GM18502 (cell line): ENCODE results near the gene TIE1.

ENCODE experiments used
- ATAC-seq: cut with Tn5 transposase; IDR thresholded peaks from one replicate; pipeline ENCODE4 v1.9.1; 2021; ENCODE audit warnings: mild to moderate bottlenecking; ENCODE audit not compliant: unreplicated experiment, poor library complexity

TIE1 gene

GRCh38 chr1:43308635-43309404 is 8.0 kb downstream of the TIE1 start:
- no peak for ATAC-seq

GRCh38 chr1:43309405-43310025 is 8.7 kb downstream of the TIE1 start:
- ATAC-seq = no peak

GRCh38 chr1:43311521-43311920 is 10.7 kb downstream of the TIE1 start:
- ATAC-seq = no peak

- ATAC-seq = no peak
Measured at GRCh38 chr1:43312212-43312623, 11.4 kb downstream of the TIE1 start.

- no peak for ATAC-seq
Measured at GRCh38 chr1:43312663-43313515, 12.1 kb downstream of the TIE1 start.

GRCh38 chr1:43313771-43314170 is 13.0 kb downstream of the TIE1 start:
- ATAC-seq = no peak

GRCh38 chr1:43314233-43314632 is 13.5 kb downstream of the TIE1 start:
- ATAC-seq = no peak

GRCh38 chr1:43315481-43315880 is 14.7 kb downstream of the TIE1 start:
- no peak for ATAC-seq

- ATAC-seq = no peak
Measured at GRCh38 chr1:43315963-43316737, 15.4 kb downstream of the TIE1 start.

GRCh38 chr1:43316738-43317520 is 16.1 kb downstream of the TIE1 start:
- ATAC-seq = no peak

GRCh38 chr1:43317817-43318471 is 17.2 kb downstream of the TIE1 start:
- ATAC-seq = no peak

- ATAC-seq = no peak
Measured at GRCh38 chr1:43318831-43319230, 18.0 kb downstream of the TIE1 start.

- ATAC-seq = no peak
Measured at GRCh38 chr1:43319288-43319687, 18.5 kb downstream of the TIE1 start.

GRCh38 chr1:43319766-43320165 is 19.0 kb downstream of the TIE1 start:
- ATAC-seq = no peak

GRCh38 chr1:43321331-43321891 is 20.6 kb downstream of the TIE1 start:
- no peak for ATAC-seq

GRCh38 chr1:43322506-43322905 is 21.7 kb downstream of the TIE1 start:
- ATAC-seq = no peak

GRCh38 chr1:43324810-43325209 is 24.0 kb downstream of the TIE1 start:
- ATAC-seq = no peak

- ATAC-seq = no peak
Measured at GRCh38 chr1:43325381-43325780, 24.6 kb downstream of the TIE1 start.
